Endothelial cell (in vitro differentiated cells): ENCODE measurements around the gene PRPF8. TPM values are rescaled to one million over a fixed set of nuclear protein-coding genes. Genes with fewer than 3 reads are reported as not detected.
"Not testable (repeated sequence)": the region's sequence is repeated elsewhere in the genome, so short reads cannot be mapped to it uniquely, and the experiment has no call there.

Source experiments
- DNase-seq: peaks from one replicate; pipeline ENCODE4 v3.0.0; 2021; ENCODE audit warnings: low spot score
- H3K27ac Mint-ChIP-seq: one replicate; pipeline ENCODE4 v1.8.0; 2021; ENCODE audit warnings: mixed read lengths, inconsistent platforms; ENCODE audit not compliant: unreplicated experiment
- H3K27me3 Mint-ChIP-seq: one replicate; pipeline ENCODE4 v1.8.0; 2021; ENCODE audit warnings: mild to moderate bottlenecking, moderate library complexity, mixed read lengths, inconsistent platforms; ENCODE audit not compliant: unreplicated experiment
- H3K36me3 Mint-ChIP-seq: one replicate; pipeline ENCODE4 v1.8.0; 2021; ENCODE audit warnings: mild to moderate bottlenecking, low read depth, mixed read lengths, inconsistent platforms; ENCODE audit not compliant: unreplicated experiment
- H3K4me1 Mint-ChIP-seq: one replicate; pipeline ENCODE4 v1.8.0; 2021; ENCODE audit warnings: mild to moderate bottlenecking, mixed read lengths, inconsistent platforms; ENCODE audit not compliant: unreplicated experiment
- H3K4me3 Mint-ChIP-seq: one replicate; pipeline ENCODE4 v1.8.0; 2021; ENCODE audit warnings: mild to moderate bottlenecking, mixed read lengths, inconsistent platforms; ENCODE audit not compliant: unreplicated experiment
- H3K9me3 Mint-ChIP-seq: one replicate; pipeline ENCODE4 v1.8.0; 2021; ENCODE audit warnings: mixed read lengths, inconsistent platforms; ENCODE audit not compliant: unreplicated experiment
- total RNA-seq: library from RNA; stranded (reverse); fragmentation: NEBNext Ultra II Directional; extraction: Animal tissue kit (Norgen Biotek cat#: 25700); gene quantifications from one replicate; pipeline ENCODE4 v1.2.1, GENCODE V29; 2021; ENCODE audit not compliant: unreplicated experiment
- TF ChIP-seq, protein P1 (sequence below): fragments of 200-600 bp; sonication (generic); IDR thresholded peaks from one replicate; pipeline ENCODE4 v1.5.0; 2021; ENCODE audit warnings: antibody characterized with exemption; ENCODE audit not compliant: unreplicated experiment

The PRPF8 gene
- total RNA-seq, 1 donor from 2014 or later, result 295 TPM

DNA sequence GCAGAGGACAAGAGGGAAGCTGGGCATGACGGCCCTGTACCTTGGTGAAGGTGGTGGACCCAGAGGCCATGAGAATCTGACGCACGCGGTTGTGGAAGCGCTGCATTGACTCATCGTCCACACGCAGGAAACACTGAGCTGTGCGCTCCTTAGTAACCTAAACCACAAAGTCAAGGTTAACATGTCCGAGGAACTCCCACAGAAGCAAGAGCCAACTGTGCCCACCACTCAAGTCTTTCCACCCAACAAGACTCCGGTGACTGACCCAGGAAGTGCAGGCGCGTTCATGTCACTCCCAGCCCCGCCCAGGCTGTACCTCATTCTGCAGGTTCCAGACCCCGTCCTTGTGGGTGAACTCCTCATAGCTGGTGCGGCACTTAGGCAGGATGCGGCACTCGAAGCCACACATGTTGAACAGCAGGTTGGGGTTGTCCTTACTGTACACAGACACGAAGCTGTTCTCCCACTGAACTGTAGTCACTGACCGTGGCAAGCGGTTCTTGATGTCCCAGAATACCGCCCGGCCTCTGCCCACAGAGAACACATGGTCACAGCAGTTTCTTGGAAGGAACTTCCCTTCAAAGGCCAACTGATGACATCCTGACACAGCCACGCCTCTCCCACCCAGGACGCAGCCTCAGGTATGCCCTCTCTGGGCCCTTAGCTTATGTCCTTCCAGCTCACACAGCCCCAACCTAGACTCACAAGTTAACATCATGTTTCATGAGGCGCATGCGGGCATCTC is 11.5 kb downstream of the PRPF8 start:
- Mint-ChIP-seq H3K4me1 (peaks cover 3% of the 10 kb centered on the region), H3K9me3 (no peaks in the 10 kb centered on the region), H3K36me3 (peaks cover 51% of the 10 kb centered on the region), H3K27ac (no peak overlapping the region), H3K27me3 (peaks cover 1% of the 10 kb centered on the region), H3K4me3 (no peak overlapping the region)
- DNase-seq, result no peak
- TF ChIP-seq, protein P1, sequence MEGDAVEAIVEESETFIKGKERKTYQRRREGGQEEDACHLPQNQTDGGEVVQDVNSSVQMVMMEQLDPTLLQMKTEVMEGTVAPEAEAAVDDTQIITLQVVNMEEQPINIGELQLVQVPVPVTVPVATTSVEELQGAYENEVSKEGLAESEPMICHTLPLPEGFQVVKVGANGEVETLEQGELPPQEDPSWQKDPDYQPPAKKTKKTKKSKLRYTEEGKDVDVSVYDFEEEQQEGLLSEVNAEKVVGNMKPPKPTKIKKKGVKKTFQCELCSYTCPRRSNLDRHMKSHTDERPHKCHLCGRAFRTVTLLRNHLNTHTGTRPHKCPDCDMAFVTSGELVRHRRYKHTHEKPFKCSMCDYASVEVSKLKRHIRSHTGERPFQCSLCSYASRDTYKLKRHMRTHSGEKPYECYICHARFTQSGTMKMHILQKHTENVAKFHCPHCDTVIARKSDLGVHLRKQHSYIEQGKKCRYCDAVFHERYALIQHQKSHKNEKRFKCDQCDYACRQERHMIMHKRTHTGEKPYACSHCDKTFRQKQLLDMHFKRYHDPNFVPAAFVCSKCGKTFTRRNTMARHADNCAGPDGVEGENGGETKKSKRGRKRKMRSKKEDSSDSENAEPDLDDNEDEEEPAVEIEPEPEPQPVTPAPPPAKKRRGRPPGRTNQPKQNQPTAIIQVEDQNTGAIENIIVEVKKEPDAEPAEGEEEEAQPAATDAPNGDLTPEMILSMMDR, result no peak

DNA sequence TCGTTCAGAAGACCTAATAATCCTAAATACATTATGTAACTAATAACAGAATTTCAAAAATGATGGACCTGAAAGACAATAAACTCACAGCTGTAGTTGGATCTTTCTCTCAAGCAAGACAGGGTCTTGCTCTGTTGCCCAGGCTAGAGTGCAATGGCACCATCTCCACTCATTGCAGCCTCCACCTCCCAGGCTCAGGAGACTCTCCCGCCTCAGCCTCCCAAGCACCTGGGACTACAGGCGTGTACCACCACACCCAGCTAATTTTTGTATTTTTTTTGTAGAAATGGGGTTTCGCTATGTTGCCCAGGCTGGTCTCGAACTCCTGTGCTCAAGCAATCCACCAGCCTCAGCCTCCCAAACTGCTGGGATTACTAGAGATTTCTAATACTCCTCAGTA is 20.7 kb downstream of the PRPF8 start:
- not testable (repeated sequence) for H3K9me3 Mint-ChIP-seq, H3K27me3 Mint-ChIP-seq, H3K27ac Mint-ChIP-seq, H3K4me3 Mint-ChIP-seq, H3K4me1 Mint-ChIP-seq, DNase-seq
- peaks cover 48% of the 10 kb centered on the region for H3K36me3 Mint-ChIP-seq

DNA sequence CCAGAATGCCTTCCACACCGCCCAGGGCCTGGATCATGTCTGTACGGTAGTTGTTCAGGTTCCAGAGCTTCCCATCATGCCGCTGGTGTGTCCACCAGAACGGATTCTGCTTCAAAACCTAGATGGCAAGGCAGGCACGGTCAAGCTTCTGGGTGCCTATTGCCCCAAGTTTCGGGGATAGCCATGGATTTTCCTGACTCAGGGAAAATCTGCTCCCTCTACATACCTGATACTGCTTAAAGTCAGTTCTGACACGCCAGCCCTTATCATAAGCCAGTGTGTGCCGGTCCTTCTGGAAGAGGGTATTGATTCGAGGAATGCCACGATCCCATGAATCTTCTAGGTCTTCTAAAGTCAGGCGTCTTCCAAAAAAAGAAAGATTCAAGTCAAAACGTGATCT is 23.6 kb downstream of the PRPF8 start:
- no peak for DNase-seq
- Mint-ChIP-seq H3K27me3 (peaks cover 2% of the 10 kb centered on the region), H3K9me3 (no peaks in the 10 kb centered on the region), H3K4me1 (peaks cover 4% of the 10 kb centered on the region), H3K4me3 (no peak overlapping the region), H3K36me3 (peaks cover 57% of the 10 kb centered on the region), H3K27ac (no peak overlapping the region)
- TF ChIP-seq, protein P1, result no peak

DNA sequence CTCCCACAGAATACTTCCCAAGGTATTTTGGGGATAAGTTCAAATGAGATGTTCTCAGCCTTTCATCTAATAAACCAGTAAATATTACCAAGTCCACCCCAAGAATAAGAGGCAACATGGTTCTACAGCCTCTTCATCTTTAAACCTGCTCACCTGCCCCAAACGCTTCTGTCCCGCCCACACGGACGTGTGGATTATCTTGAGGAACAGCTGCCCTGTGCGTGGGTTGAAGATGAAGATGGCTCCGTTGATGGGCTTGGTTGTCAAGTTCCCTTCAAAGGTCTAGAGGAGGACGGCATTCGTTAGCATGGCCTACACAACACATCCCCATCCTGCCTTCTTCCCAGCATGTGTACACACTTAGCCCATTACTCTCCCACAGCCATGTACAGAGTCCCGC is 26.6 kb downstream of the PRPF8 start:
- Mint-ChIP-seq H3K4me3 (peak overlapping the region; percentile 79), H3K9me3 (no peaks in the 10 kb centered on the region), H3K27ac (no peak overlapping the region), H3K4me1 (peaks cover 4% of the 10 kb centered on the region), H3K36me3 (peaks cover 74% of the 10 kb centered on the region), H3K27me3 (peaks cover 7% of the 10 kb centered on the region)
- no peak for DNase-seq
- TF ChIP-seq, protein P1, result no peak

DNA sequence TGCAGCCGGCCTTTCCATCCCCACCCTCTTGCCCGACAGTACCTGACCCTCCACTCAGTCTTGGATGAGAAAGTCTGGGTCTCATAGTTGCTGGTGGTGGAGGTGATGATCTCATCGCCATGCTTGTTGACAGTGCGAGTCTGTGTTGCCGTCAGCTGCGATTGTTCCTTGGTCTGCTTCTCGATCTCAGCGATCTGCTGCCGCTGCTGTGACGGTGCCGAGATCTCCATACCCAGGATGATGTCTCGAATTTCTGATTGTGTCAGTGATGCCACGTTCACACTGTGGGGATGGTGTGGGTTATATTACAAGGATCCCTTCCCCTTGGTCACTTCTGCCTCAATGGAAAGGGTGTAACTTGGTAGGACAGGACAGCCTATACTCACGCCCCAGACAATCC is 30.9 kb downstream of the PRPF8 start:
- TF ChIP-seq, protein P1, result no peak
- no peak overlapping the region for H3K27ac Mint-ChIP-seq
- peaks cover 8% of the 10 kb centered on the region for H3K27me3 Mint-ChIP-seq

DNA sequence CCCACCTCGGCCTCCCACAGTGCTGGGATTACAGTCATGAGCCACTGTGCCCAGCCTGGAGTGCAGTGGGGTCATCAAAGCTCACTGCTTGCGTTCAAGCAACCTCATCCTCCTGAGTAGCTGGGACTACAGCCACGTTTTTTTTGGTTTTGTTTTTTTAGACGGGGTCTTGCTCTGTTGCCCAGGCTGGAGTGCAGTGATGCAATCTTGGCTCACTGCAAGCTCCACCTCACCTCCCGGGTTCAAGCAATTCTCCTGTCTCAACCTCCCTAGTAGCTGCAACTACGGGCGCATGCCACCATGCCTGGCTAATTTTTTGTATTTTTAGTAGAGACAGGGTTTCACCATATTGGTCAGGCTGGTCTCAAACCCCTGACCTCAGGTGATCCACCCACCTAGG is 31.9 kb downstream of the PRPF8 start:
- H3K27ac Mint-ChIP-seq, H3K27me3 Mint-ChIP-seq, H3K9me3 Mint-ChIP-seq, DNase-seq, H3K4me1 Mint-ChIP-seq: not testable (repeated sequence)
- Mint-ChIP-seq H3K36me3 (peaks cover 44% of the 10 kb centered on the region), H3K4me3 (peak overlapping the region; percentile 63)

More for the DNA sequence above, 30.9 kb downstream of the PRPF8 start:
- Mint-ChIP-seq H3K36me3 (peaks cover 54% of the 10 kb centered on the region), H3K9me3 (no peaks in the 10 kb centered on the region), H3K4me3 (peak overlapping the region; percentile 69), H3K4me1 (no peaks in the 10 kb centered on the region)
- no peak for DNase-seq
